IMR-90 (cell line): Measurements from ENCODE around the gene UNC5A. TPM values are rescaled to one million over a fixed set of nuclear protein-coding genes. Genes with fewer than 3 reads are reported as not detected.

Experiments
- ATAC-seq: fragments of 200-7000 bp; cut with Tn5 transposase; 2 replicates; pipeline ENCODE4 v1.9.1; 2020; ENCODE audit warnings: low read depth, mild to moderate bottlenecking, moderate library complexity
- BruUV-seq: library from RNA; stranded (reverse); fragments of 400-500 nt; replicated peaks from 2 replicates; lab custom pipeline; 2021; lab: Mats Ljungman, UMichigan
- CTCF ChIA-PET: fragments of 300-600 bp; formaldehyde crosslinking; extraction: SDS; loops from one replicate; lab custom pipeline; 2021; ENCODE audit warnings: antibody characterized with exemption; lab: Yijun Ruan, JAX
- POLR2A ChIA-PET: fragments of 300-600 bp; sonication (Branson Sonifier 250); formaldehyde crosslinking; loops from one replicate; lab custom pipeline; 2022; ENCODE audit warnings: antibody characterized with exemption; ENCODE audit not compliant: unreplicated experiment; lab: Charles Lee
- DNase-seq: peaks from one replicate; pipeline ENCODE4 v3.0.0; 2013
- H2AFZ ChIP-seq: replicated peaks from 2 replicates; pipeline ENCODE3; 2013; ENCODE audit warnings: low read length, mild to moderate bottlenecking; ENCODE audit not compliant: poor library complexity
- H2AK5ac ChIP-seq: 2 replicates; pipeline ENCODE4 v1.6.1; 2013; ENCODE audit warnings: low read depth, low read length, inconsistent platforms
- H2AK9ac ChIP-seq: replicated peaks from 2 replicates; pipeline ENCODE3; 2013; ENCODE audit warnings: mild to moderate bottlenecking, low read depth, low read length, moderate library complexity; ENCODE audit not compliant: poor library complexity
- H2BK120ac ChIP-seq: 2 replicates; pipeline ENCODE4 v1.6.1; 2013; ENCODE audit warnings: low read depth, low read length, inconsistent platforms
- H2BK15ac ChIP-seq: 3 replicates; pipeline ENCODE4 v1.6.1; 2013; ENCODE audit warnings: low read depth, low read length, inconsistent platforms
- H2BK20ac ChIP-seq: 2 replicates; pipeline ENCODE4 v1.6.1; 2013; ENCODE audit warnings: low read depth, mild to moderate bottlenecking, inconsistent platforms, low read length, moderate library complexity
- H2BK5ac ChIP-seq: 2 replicates; pipeline ENCODE4 v1.6.1; 2013; ENCODE audit warnings: mild to moderate bottlenecking, low read depth, low read length, inconsistent platforms; ENCODE audit not compliant: poor library complexity, severe bottlenecking
- H3K14ac ChIP-seq: replicated peaks from 2 replicates; pipeline ENCODE4 v1.6.1; 2013; ENCODE audit warnings: low read depth, low read length, inconsistent platforms
- H3K18ac ChIP-seq: 2 replicates; pipeline ENCODE4 v1.6.1; 2013; ENCODE audit warnings: low read depth, low read length, control low read depth
- H3K23ac ChIP-seq: 2 replicates; pipeline ENCODE4 v1.6.1; 2013; ENCODE audit warnings: low read depth, low read length, inconsistent platforms
- H3K27ac ChIP-seq: 2 replicates; pipeline ENCODE4 v1.5.1; 2013; ENCODE audit warnings: mild to moderate bottlenecking, control low read depth, low read length; ENCODE audit not compliant: insufficient read depth
- H3K27me3 ChIP-seq: 2 replicates; pipeline ENCODE4 v1.6.1; 2013; ENCODE audit warnings: low read length; ENCODE audit not compliant: control insufficient read depth, insufficient read depth
- H3K36me3 ChIP-seq: 2 replicates; pipeline ENCODE4 v1.6.1; 2013; ENCODE audit warnings: low read length, mixed read lengths; ENCODE audit not compliant: control insufficient read depth, insufficient read depth
- H3K4ac ChIP-seq: 2 replicates; pipeline ENCODE4 v1.6.1; 2013; ENCODE audit warnings: low read depth, low read length, inconsistent platforms
- H3K4me1 ChIP-seq: 2 replicates; pipeline ENCODE4 v1.6.1; 2013; ENCODE audit warnings: low read length, mixed read lengths; ENCODE audit not compliant: control insufficient read depth, insufficient read depth
- H3K4me2 ChIP-seq: 2 replicates; pipeline ENCODE4 v1.6.1; 2013; ENCODE audit warnings: low read depth, mild to moderate bottlenecking, control low read depth, low read length, moderate library complexity
- H3K4me3 ChIP-seq: 2 replicates; pipeline ENCODE4 v1.5.1; 2013; ENCODE audit warnings: low read depth, mild to moderate bottlenecking, control low read depth, low read length, moderate library complexity; ENCODE audit not compliant: insufficient read depth
- H3K56ac ChIP-seq: 2 replicates; pipeline ENCODE4 v1.6.1; 2013; ENCODE audit warnings: low read length, inconsistent platforms; ENCODE audit not compliant: insufficient read depth; ENCODE audit errors: extremely low read depth
- H3K79me1 ChIP-seq, 2 experiments: 2 replicates each; pipeline ENCODE4 v1.6.1; 2013; ENCODE audit warnings: low read length in 2 of 2, inconsistent platforms in 1 of 2, low read depth in 1 of 2
- H3K9ac ChIP-seq: 2 replicates; pipeline ENCODE4 v1.6.1; 2013; ENCODE audit warnings: low read depth, low read length, control low read depth
- H3K9me1 ChIP-seq: 2 replicates; pipeline ENCODE4 v1.6.1; 2013; ENCODE audit warnings: low read length, inconsistent platforms; ENCODE audit not compliant: insufficient read depth
- H3K9me3 ChIP-seq: 2 replicates; pipeline ENCODE4 v1.6.1; 2013; ENCODE audit warnings: low read length; ENCODE audit not compliant: control insufficient read depth, insufficient read depth
- H4K20me1 ChIP-seq: 2 replicates; pipeline ENCODE4 v1.6.1; 2013; ENCODE audit warnings: low read length, inconsistent platforms; ENCODE audit not compliant: insufficient read depth
- H4K5ac ChIP-seq: 2 replicates; pipeline ENCODE4 v1.6.1; 2013; ENCODE audit warnings: mild to moderate bottlenecking, low read depth, low read length, control low read depth
- H4K8ac ChIP-seq, 2 experiments: 2 replicates each; pipeline ENCODE4 v1.6.1; 2013; ENCODE audit warnings: low read depth in 2 of 2, low read length in 2 of 2, control low read depth in 1 of 2, inconsistent platforms in 1 of 2
- H4K91ac ChIP-seq: 2 replicates; pipeline ENCODE4 v1.6.1; 2013; ENCODE audit warnings: low read depth, low read length, inconsistent platforms; ENCODE audit not compliant: insufficient read depth
- CEBPB ChIP-seq: IDR thresholded peaks from 2 replicates; pipeline ENCODE4 v1.6.1; 2012; ENCODE audit warnings: low read depth, low read length, improper control_type of control experiment
- CHD1 ChIP-seq: IDR thresholded peaks from 2 replicates; pipeline ENCODE4 v1.6.1; 2012; ENCODE audit warnings: low read depth, low read length, improper control_type of control experiment
- MAZ ChIP-seq: IDR thresholded peaks from 2 replicates; pipeline ENCODE4 v1.6.1; 2012; ENCODE audit warnings: low read depth, mild to moderate bottlenecking, low read length, improper control_type of control experiment, moderate library complexity, borderline replicate concordance
- MXI1 ChIP-seq: IDR thresholded peaks from 2 replicates; pipeline ENCODE4 v1.6.1; 2012; ENCODE audit warnings: low read depth, mild to moderate bottlenecking, low read length, moderate library complexity, borderline replicate concordance
- RCOR1 ChIP-seq: IDR thresholded peaks from 2 replicates; pipeline ENCODE4 v1.6.1; 2012; ENCODE audit warnings: mild to moderate bottlenecking, low read length, improper control_type of control experiment; ENCODE audit not compliant: insufficient replicate concordance
- RFX5 ChIP-seq: IDR thresholded peaks from 2 replicates; pipeline ENCODE4 v1.8.0; 2012; ENCODE audit warnings: low read depth, mild to moderate bottlenecking, low read length, moderate library complexity
- WGBS, 2 experiments: methylation state at CpG; one replicate each; pipeline versions ENCODE4 v1.1.5 to v1.1.7; 2013; ENCODE audit warnings: missing lambda C conversion rate in 2 of 2; ENCODE audit not compliant: insufficient read length in 1 of 2; ENCODE audit errors: extremely low coverage in 2 of 2; 5-methylcytosine and 5-hydroxymethylcytosine counted together
- dilution Hi-C: fragments of 300-500 bp; cut with HindIII; formaldehyde crosslinking; loops from one replicate; pipeline ENCODE4 v1.14.3; 2018; ENCODE audit warnings: low sequenced_read_pairs; ENCODE audit not compliant: unreplicated experiment
- in situ Hi-C: fragments of 300-500 bp; cut with MboI; formaldehyde crosslinking; loops from 3 replicates; pipeline ENCODE4 v1.14.3; 2019; ENCODE audit warnings: low sequenced_read_pairs, inconsistent platforms, mixed read lengths
- intact Hi-C: fragments of 100-400 bp; cut with micrococcal nuclease; formaldehyde crosslinking; loops from 2 replicates; pipeline ENCODE4 v1.10.0; 2022
- polyA plus RNA-seq, 3 experiments: library from polyadenylated mRNA; depleted of rRNA; stranded (reverse); fragments of >200 nt; gene quantifications; 2 replicates each; pipeline ENCODE4 v1.2.3, GENCODE V29; 2012; ENCODE audit warnings: low replicate concordance in 1 of 3
- total RNA-seq: library from RNA; depleted of rRNA; stranded (reverse); fragments of >200 nt; gene quantifications from 2 replicates; pipeline ENCODE4 v1.2.3, GENCODE V29; 2012
- TF ChIP-seq, protein P1 (sequence below): fragments of 150-350 bp; IDR thresholded peaks from 2 replicates; pipeline ENCODE4 v1.6.1; 2016; ENCODE audit warnings: low read depth, mild to moderate bottlenecking, low read length, moderate library complexity, borderline replicate concordance

The UNC5A gene
- total and polyA plus RNA-seq, 2 of the 4 experiments (the other 2 are of a cell fraction): not detected

DNA sequence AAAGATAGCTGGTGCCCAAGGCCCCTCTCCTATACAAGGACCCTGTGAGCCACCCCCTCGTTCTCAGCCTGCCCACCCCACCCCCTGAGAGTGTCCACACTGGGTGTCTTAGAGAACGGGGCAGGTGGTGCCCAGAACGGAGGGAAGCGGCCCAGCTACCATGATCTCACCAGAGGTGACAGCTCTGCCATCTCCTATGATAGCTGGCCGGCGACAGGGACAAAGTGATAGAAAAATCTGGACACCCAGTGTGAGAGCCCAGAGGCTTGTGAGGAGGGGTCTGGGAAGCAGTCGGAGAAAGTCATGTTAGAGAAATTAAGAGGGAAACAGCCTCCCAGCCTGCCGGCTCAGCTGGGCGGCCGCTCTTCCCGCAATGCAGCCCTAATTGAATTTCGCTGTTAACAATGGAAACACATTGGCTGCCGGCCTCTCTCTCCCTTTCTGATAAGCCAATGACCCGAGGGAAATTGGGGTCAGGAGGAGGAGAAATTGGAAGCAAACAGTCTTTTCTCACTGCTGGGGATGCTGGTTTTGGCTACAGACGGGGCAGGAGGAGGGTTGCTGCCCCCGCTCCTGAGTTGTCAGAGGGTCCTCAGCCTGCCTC, 56.5 kb downstream of the UNC5A start:
- intact Hi-C loops (no loop called here), in situ Hi-C loops (no loop called here), dilution Hi-C loops (no loop called here)
- TF ChIP-seq CHD1: no peak
- no peak for TF ChIP-seq RFX5
- TF ChIP-seq MAZ: no peak
- TF ChIP-seq RCOR1: no peak
- TF ChIP-seq MXI1: no peak
- TF ChIP-seq, protein P1, sequence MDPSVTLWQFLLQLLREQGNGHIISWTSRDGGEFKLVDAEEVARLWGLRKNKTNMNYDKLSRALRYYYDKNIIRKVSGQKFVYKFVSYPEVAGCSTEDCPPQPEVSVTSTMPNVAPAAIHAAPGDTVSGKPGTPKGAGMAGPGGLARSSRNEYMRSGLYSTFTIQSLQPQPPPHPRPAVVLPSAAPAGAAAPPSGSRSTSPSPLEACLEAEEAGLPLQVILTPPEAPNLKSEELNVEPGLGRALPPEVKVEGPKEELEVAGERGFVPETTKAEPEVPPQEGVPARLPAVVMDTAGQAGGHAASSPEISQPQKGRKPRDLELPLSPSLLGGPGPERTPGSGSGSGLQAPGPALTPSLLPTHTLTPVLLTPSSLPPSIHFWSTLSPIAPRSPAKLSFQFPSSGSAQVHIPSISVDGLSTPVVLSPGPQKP: no peak
- TF ChIP-seq CEBPB: no peak
- H4K5ac ChIP-seq: no peak overlapping the region
- H3K56ac ChIP-seq: no peak overlapping the region
- ATAC-seq (no peak), DNase-seq (no peak)
- no peaks in the 10 kb centered on the region for H3K9me1 ChIP-seq
- no peak overlapping the region for H4K91ac ChIP-seq
- no peaks in the 10 kb centered on the region for H3K36me3 ChIP-seq
- BruUV-seq: no TSS peak
- H2AK5ac ChIP-seq: no peak overlapping the region
- H3K4me2 ChIP-seq: no peak overlapping the region
- no peak overlapping the region for H2BK5ac ChIP-seq
- no peak overlapping the region for H2AK9ac ChIP-seq
- H2BK120ac ChIP-seq: no peak overlapping the region
- H3K27ac ChIP-seq: no peak overlapping the region
- no peaks in the 10 kb centered on the region for H3K79me1 ChIP-seq
- peaks cover 64% of the 10 kb centered on the region for H3K27me3 ChIP-seq
- no peak overlapping the region for H2BK20ac ChIP-seq
- no peaks in the 10 kb centered on the region for H4K20me1 ChIP-seq
- H3K4me1 ChIP-seq: no peaks in the 10 kb centered on the region
- H3K14ac ChIP-seq: no peak overlapping the region
- H3K9ac ChIP-seq: no peak overlapping the region
- H3K9me3 ChIP-seq: no peaks in the 10 kb centered on the region
- H3K4ac ChIP-seq: no peak overlapping the region
- H4K8ac ChIP-seq: no peak overlapping the region
- 6% methylated on average over 7 of the region's 16 CpGs; no CpG with 5 or more reads in 1 of the 2 experiments for WGBS, 2 experiments
- no peak overlapping the region for H3K23ac ChIP-seq
- CTCF ChIA-PET: interaction anchor here (0.6 kb wide), 1 partner anchor 111 kb away, joined by 3 read pairs; no protein-coding TSS in a partner anchor
- H3K4me3 ChIP-seq: no peak overlapping the region
- no peak overlapping the region for H3K18ac ChIP-seq
- POLR2A ChIA-PET: no interaction called here
- no peak overlapping the region for H2BK15ac ChIP-seq
- no peak overlapping the region for H2AFZ ChIP-seq
